Pancreas (tissue), 10 donors: ENCODE measurements around the gene COLGALT1. TPM values are rescaled to one million over a fixed set of nuclear protein-coding genes. Genes with fewer than 3 reads are reported as not detected.
"Not testable (repeated sequence)": the region's sequence is repeated elsewhere in the genome, so short reads cannot be mapped to it uniquely, and the experiment has no call there.

Experiments used
- ATAC-seq, 4 donors: fragments of 200-7000 bp; cut with Tn5 transposase; one replicate each; pipeline versions ENCODE4 v1.8.0 to v1.9.1; 2020; ENCODE audit warnings: mild to moderate bottlenecking in 4 of 4, moderate library complexity in 4 of 4
- DNase-seq, 6 donors: peaks; one replicate each; pipeline ENCODE4 v3.0.0-alpha.2; 2020
- FAIRE-seq: peaks from 2 replicates; lab custom pipeline; 2012; peaks lifted over from hg19 to GRCh38; lab: Jason Lieb, UNC
- H3K27ac ChIP-seq, 4 donors: fragments of 200-600 bp; sonication (generic); 1 replicate in 3 of 4; 2 replicates in 1 of 4; pipeline versions ENCODE4 v1.5.0 to v1.8.0; 2020
- H3K27me3 ChIP-seq, 4 donors: fragments of 200-600 bp; one replicate each; pipeline ENCODE4 v1.8.0; 2021
- H3K36me3 ChIP-seq, 3 donors: fragments of 200-600 bp; sonication (generic) in 1 of 3; one replicate each; pipeline versions ENCODE4 v1.5.0 to v1.8.0; 2020 to 2021
- H3K4me1 ChIP-seq, 3 donors: fragments of 200-600 bp; one replicate each; pipeline ENCODE4 v1.8.0; 2021
- H3K4me3 ChIP-seq, 4 donors: fragments of 200-600 bp; sonication (generic) in 2 of 4; one replicate each; pipeline versions ENCODE4 v1.5.0 to v1.8.0; 2020 to 2021
- H3K9me3 ChIP-seq, 4 donors: fragments of 200-600 bp; one replicate each; pipeline ENCODE4 v1.8.0; 2021
- WGBS, 2 donors: extraction: QIAGEN DNeasy Blood & Tissue Kit; methylation state at CpG; one replicate each; pipeline ENCODE4 v1.1.7; 2013; 5-methylcytosine and 5-hydroxymethylcytosine counted together
- intact Hi-C, 3 donors: fragments of 100-400 bp; cut with DNase I; formaldehyde crosslinking; loops; one replicate each; pipeline versions ENCODE4 v1.11.1 to v1.14.2; 2022
- polyA plus RNA-seq, 2 donors: library from polyadenylated mRNA; stranded (reverse); fragments of 200-250 nt; gene quantifications; one replicate each; pipeline ENCODE4 v1.2.3, GENCODE V29; 2013
- total RNA-seq, 6 donors: library from RNA; stranded (reverse); fragmentation: NEBNext Ultra II Directional in 4 of 6; extraction: Animal tissue kit (Norgen Biotek cat#: 25700) in 4 of 6; gene quantifications; one replicate each; pipeline versions ENCODE4 v1.2.1 to v1.2.4, GENCODE V29; 2021 to 2023
- TF ChIP-seq, protein P1 (sequence below), 4 donors: fragments of 200-600 bp; sonication (generic) in 3 of 4; IDR thresholded peaks; one replicate each; pipeline versions ENCODE4 v1.5.0 to v1.8.0; 2021; ENCODE audit warnings: antibody characterized with exemption in 4 of 4
- donor health status: healthy with polysubstance abuse.
- donor health status: DM: no; HTN: no; CAD: no; lungs with moderate emphysema.
- donor health status: DM: no; HTN: no; CAD: no.
- donor health status: control.
- donor health status: control.
- donor health status: Bipolar disorder and iron deficiency.
- donor health status: DM: yes; HTN: yes; CAD: no.
- donor health status: DM: no; HTN: no; CAD: no.
- donor health status: DM: no; HTN: no; CAD: no.
- donor health status: DM: yes; HTN: yes; CAD: no.

COLGALT1 gene
- total and polyA plus RNA-seq, 8 donors = 13.5 to 50.6 (median 24.3) TPM

DNA sequence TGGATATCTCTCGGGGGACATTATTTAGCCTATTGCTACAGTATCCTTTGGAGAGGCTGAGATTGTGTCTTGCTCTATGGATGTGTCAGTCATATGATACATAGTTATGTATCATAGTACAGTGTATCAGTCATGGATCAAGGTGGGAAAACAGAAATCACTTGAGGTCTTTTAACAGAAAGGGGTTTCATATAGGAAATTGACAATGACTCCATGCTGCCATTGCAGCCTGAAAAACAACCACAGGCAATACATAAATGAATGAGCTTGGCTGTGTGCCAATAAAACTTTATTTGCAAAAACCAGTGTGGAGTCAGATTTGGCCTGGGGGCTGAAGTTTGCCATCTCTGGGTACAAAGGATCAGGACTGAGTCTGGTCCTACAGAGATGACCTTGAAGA is 35.4 kb downstream of the COLGALT1 start:
- no peak overlapping the region for H3K4me3 ChIP-seq
- DNase-seq (no peak), FAIRE-seq (no peak), ATAC-seq (no peak)
- intact Hi-C loops = no loop called here
- TF ChIP-seq, protein P1, sequence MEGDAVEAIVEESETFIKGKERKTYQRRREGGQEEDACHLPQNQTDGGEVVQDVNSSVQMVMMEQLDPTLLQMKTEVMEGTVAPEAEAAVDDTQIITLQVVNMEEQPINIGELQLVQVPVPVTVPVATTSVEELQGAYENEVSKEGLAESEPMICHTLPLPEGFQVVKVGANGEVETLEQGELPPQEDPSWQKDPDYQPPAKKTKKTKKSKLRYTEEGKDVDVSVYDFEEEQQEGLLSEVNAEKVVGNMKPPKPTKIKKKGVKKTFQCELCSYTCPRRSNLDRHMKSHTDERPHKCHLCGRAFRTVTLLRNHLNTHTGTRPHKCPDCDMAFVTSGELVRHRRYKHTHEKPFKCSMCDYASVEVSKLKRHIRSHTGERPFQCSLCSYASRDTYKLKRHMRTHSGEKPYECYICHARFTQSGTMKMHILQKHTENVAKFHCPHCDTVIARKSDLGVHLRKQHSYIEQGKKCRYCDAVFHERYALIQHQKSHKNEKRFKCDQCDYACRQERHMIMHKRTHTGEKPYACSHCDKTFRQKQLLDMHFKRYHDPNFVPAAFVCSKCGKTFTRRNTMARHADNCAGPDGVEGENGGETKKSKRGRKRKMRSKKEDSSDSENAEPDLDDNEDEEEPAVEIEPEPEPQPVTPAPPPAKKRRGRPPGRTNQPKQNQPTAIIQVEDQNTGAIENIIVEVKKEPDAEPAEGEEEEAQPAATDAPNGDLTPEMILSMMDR (IDR thresholded peaks at IDR 0.05) = no peak
- H3K9me3 ChIP-seq = no peaks in the 10 kb centered on the region
- H3K27me3 ChIP-seq = no peaks in the 10 kb centered on the region
- 51 to 96% methylated on average over 1 of the region's 1 CpG for WGBS, 2 donors
- H3K4me1 ChIP-seq = no peaks in the 10 kb centered on the region
- no peaks in the 10 kb centered on the region for H3K36me3 ChIP-seq
- no peak overlapping the region for H3K27ac ChIP-seq

DNA sequence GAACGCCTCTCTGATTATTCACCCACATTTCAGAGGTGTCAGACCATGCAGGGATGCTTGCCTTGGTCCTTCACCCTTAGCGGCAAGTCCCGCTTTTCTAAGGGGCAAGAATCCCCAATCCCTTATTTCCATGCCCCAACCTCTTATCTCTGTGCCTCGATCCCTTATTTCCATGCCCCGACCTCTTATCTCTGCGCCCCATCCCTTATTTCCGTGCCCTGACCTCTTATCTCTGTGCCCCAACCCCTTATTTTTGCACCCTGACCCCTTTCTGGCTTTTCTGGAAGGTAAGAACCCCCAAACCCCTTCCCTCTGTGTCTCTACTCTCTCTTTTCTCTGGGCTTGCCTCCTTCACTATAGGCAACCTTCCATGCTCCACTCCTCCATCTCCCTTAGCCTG is 38.8 kb downstream of the COLGALT1 start:
- FAIRE-seq, H3K36me3 ChIP-seq, H3K9me3 ChIP-seq, ATAC-seq, H3K4me3 ChIP-seq, H3K27me3 ChIP-seq, H3K27ac ChIP-seq, DNase-seq, H3K4me1 ChIP-seq, intact Hi-C loops: not testable (repeated sequence)
- 55 to 69% methylated on average over 7 of the region's 7 CpGs for WGBS, 2 donors

DNA sequence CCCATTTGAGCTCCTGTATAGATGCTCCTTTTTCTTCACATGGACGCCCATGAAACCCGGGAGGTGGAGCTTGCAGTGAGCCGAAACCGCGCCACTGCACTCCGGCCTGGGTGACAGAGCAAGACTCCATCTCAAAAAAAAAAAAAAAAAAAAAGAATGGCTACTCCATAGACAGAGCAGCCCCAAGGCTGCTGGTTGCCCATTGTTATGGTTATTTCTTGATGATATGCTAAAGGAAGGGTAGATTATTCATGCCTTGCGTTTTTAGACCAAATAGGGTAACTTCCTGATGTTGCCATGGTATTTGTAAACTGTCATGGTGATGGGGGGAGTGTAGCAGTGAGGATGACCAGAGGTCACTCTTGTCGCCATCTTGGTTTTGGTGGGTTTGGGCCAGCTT is 42.6 kb downstream of the COLGALT1 start:
- H3K4me1 ChIP-seq, H3K9me3 ChIP-seq, ATAC-seq, DNase-seq, intact Hi-C loops, H3K27me3 ChIP-seq, H3K27ac ChIP-seq, H3K36me3 ChIP-seq, H3K4me3 ChIP-seq, FAIRE-seq: not testable (repeated sequence)
- 70 to 77% methylated on average over 8 of the region's 8 CpGs for WGBS, 2 donors

DNA sequence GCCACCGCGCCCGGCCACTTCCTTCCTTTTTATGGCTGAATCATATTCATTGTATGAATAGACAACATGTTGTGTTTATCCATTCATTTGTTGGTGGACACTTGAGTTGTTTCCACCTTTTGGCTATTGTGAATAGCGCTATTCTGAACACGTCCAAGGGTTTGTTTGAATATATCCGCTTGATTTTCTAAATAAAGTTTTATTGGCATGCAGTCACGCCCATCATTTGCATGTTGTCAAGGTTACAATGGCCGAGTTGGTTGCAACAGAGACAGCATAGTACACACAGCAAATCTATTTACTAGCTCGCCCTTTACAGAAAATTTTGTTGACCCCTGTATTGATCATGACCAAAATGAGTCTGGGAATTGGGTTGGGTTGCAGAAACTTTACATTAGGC is 43.5 kb downstream of the COLGALT1 start:
- no peaks in the 10 kb centered on the region for H3K27me3 ChIP-seq
- FAIRE-seq (no peak), DNase-seq (no peak), ATAC-seq (no peak)
- intact Hi-C loops = no loop called here
- no peak overlapping the region for H3K27ac ChIP-seq
- WGBS, 2 donors = 67 to 72% methylated on average over 9 of the region's 9 CpGs
- no peaks in the 10 kb centered on the region for H3K4me1 ChIP-seq
- H3K4me3 ChIP-seq = no peak overlapping the region
- TF ChIP-seq, protein P1 (IDR thresholded peaks at IDR 0.05) = no peak
- no peaks in the 10 kb centered on the region for H3K36me3 ChIP-seq
- no peaks in the 10 kb centered on the region for H3K9me3 ChIP-seq

GRCh38 chr19:17599780-17600179 is 44.3 kb downstream of the COLGALT1 start:
- no peak for FAIRE-seq
- Histone ChIP-seq H3K9me3 (no peaks in the 10 kb centered on the region), H3K36me3 (no peaks in the 10 kb centered on the region), H3K27ac (no peak overlapping the region), H3K4me3 (no peak overlapping the region), H3K27me3 (no peaks in the 10 kb centered on the region), H3K4me1 (no peaks in the 10 kb centered on the region)
- no peak for ATAC-seq
- intact Hi-C loops = no loop called here
- TF ChIP-seq, protein P1 (IDR thresholded peaks at IDR 0.05) = no peak
- DNase-seq = no peak
- WGBS, 2 donors = 57 to 62% methylated on average over 10 of the region's 10 CpGs

DNA sequence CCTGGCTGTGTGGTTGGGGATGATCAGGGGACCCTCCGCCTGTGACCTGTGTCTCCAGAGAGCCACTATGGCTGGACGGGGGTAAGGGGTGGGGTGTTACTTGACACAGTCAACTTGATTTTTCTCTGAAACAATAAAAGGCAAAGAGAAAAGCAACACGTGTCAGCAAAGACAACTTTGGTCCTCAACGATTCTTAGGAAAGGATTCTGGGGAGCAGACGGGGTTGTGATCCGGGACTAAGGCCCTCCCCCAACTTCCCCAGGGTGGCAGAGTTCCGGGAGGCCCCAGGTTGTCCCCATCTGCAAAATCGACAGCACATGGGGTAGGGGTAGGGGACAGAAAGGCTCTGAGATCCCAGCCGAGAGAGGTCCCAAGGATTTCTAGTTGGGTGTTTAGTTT is 46.2 kb downstream of the COLGALT1 start:
- Histone ChIP-seq H3K4me3 (no peak overlapping the region), H3K4me1 (peaks cover 0 to 8% (median 5%) of the 10 kb centered on the region in 3 donors), H3K27me3 (no peaks in the 10 kb centered on the region), H3K36me3 (no peaks in the 10 kb centered on the region), H3K9me3 (no peaks in the 10 kb centered on the region), H3K27ac (no peak overlapping the region)
- no peak for FAIRE-seq
- TF ChIP-seq, protein P1 (IDR thresholded peaks at IDR 0.05) = no peak
- intact Hi-C loops = no loop called here
- 10 to 21% methylated on average over 9 of the region's 9 CpGs for WGBS, 2 donors
- ATAC-seq = no peak
- no peak for DNase-seq
